PC-9 (cell line): ENCODE data around the gene TAOK2.

ENCODE experiments used
- EZH2 ChIP-seq: fragments of 200-600 bp; sonication (generic); IDR thresholded peaks from 2 replicates; pipeline ENCODE4 v1.8.0; 2017; ENCODE audit warnings: antibody characterized with exemption, low read depth
- TF ChIP-seq, protein P1 (sequence below): fragments of 200-600 bp; sonication (generic); conservative IDR thresholded peaks from 2 replicates; pipeline ENCODE4 v1.6.1; 2017; ENCODE audit warnings: mixed run types, antibody characterized with exemption, mild to moderate bottlenecking, moderate library complexity

DNA sequence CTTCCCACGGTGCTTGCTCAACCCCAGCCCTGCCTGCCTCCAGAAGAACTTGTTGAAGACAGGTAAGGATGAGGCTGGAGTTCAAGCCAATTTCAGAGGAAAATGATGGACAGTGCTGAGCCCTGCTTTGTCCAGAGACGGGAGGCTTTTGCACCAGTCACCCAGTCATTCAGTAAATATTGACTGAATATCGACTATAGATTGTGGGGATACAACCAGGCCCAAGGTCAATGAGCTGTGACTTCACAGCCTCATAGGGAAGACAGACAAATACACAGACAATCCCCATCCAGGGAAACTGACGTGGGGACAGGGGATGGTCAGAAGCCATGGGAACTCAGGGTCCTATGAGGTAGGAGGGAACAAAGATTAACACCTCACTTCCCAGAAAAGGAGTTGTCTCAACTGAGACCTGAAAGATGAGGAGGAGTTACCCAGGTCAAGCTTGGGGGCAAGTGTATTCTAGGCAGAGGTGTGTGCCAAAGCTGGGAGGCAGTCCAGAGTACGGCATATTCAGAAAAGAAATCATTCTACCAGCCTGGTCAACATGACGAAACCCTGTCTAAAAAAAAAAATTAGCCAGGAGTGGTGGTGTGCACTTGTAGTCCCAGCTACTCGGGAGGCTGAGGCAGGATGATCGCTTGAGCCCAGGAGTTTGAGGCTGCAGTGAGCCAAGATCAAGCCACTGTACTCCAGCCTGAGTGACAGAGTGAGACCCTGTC is 43.0 kb downstream of the TAOK2 start:
- TF ChIP-seq, protein P1, sequence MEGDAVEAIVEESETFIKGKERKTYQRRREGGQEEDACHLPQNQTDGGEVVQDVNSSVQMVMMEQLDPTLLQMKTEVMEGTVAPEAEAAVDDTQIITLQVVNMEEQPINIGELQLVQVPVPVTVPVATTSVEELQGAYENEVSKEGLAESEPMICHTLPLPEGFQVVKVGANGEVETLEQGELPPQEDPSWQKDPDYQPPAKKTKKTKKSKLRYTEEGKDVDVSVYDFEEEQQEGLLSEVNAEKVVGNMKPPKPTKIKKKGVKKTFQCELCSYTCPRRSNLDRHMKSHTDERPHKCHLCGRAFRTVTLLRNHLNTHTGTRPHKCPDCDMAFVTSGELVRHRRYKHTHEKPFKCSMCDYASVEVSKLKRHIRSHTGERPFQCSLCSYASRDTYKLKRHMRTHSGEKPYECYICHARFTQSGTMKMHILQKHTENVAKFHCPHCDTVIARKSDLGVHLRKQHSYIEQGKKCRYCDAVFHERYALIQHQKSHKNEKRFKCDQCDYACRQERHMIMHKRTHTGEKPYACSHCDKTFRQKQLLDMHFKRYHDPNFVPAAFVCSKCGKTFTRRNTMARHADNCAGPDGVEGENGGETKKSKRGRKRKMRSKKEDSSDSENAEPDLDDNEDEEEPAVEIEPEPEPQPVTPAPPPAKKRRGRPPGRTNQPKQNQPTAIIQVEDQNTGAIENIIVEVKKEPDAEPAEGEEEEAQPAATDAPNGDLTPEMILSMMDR, result no peak
- no peak for TF ChIP-seq EZH2
